Ishikawa (cell line): ENCODE results near the gene RFTN1.

Source experiments
- CEBPB ChIP-seq: IDR thresholded peaks from 2 replicates; pipeline ENCODE4 v1.6.1; 2012
- CREB1 ChIP-seq: IDR thresholded peaks from 2 replicates; pipeline ENCODE4 v1.6.1; 2012; ENCODE audit warnings: low read depth
- EGR1 ChIP-seq: IDR thresholded peaks from 2 replicates; pipeline ENCODE4 v1.6.1; 2012
- EP300 ChIP-seq: IDR thresholded peaks from 2 replicates; pipeline ENCODE4 v1.6.1; 2012; ENCODE audit warnings: borderline replicate concordance
- FOXM1 ChIP-seq: IDR thresholded peaks from 2 replicates; pipeline ENCODE4 v1.6.1; 2012; ENCODE audit warnings: low read depth, borderline replicate concordance
- MAX ChIP-seq: IDR thresholded peaks from 2 replicates; pipeline ENCODE4 v1.6.1; 2012
- NFIC ChIP-seq: IDR thresholded peaks from 2 replicates; pipeline ENCODE4 v1.6.1; 2012
- RAD21 ChIP-seq: IDR thresholded peaks from 2 replicates; pipeline ENCODE4 v1.6.1; 2012; ENCODE audit warnings: low read depth
- TAF1 ChIP-seq: IDR thresholded peaks from 2 replicates; pipeline ENCODE4 v1.6.1; 2012; ENCODE audit warnings: low read depth, mild to moderate bottlenecking
- TCF12 ChIP-seq: IDR thresholded peaks from 2 replicates; pipeline ENCODE4 v1.6.1; 2012; ENCODE audit warnings: low read depth
- TEAD4 ChIP-seq: IDR thresholded peaks from 2 replicates; pipeline ENCODE4 v1.6.1; 2012
- YY1 ChIP-seq: IDR thresholded peaks from 2 replicates; pipeline ENCODE4 v1.6.1; 2012; ENCODE audit warnings: low read depth
- ZBTB7A ChIP-seq: IDR thresholded peaks from 2 replicates; pipeline ENCODE4 v1.6.1; 2012; ENCODE audit warnings: low read depth
- TF ChIP-seq, protein P1 (sequence below): IDR thresholded peaks from 2 replicates; pipeline ENCODE4 v1.6.1; 2012
- TF ChIP-seq, protein P2 (sequence below): IDR thresholded peaks from 2 replicates; pipeline ENCODE4 v1.6.1; 2012; ENCODE audit warnings: low read depth, mild to moderate bottlenecking

RFTN1 gene

DNA sequence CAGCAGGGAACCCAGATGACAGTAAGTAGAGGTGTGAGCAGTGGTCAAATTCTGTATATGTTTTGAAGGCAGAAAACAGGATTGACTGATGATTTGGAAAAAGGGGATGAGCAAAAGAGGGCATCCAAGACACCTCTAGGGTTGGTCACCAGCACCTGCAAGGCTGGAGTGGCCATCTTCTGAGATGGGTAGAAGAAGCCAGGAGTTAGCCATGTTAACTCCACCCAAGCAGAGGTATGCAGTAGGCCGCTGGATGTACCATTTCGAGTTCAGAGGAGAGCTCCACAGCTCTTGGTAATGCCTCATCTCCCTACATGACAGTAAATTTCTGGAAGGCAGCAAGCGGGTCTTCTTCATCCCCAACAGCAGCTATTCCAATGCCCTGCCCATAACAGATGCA is 7.0 kb downstream of the RFTN1 start:
- TF ChIP-seq TAF1 (no peak), FOXM1 (no peak)
- TF ChIP-seq, protein P1, sequence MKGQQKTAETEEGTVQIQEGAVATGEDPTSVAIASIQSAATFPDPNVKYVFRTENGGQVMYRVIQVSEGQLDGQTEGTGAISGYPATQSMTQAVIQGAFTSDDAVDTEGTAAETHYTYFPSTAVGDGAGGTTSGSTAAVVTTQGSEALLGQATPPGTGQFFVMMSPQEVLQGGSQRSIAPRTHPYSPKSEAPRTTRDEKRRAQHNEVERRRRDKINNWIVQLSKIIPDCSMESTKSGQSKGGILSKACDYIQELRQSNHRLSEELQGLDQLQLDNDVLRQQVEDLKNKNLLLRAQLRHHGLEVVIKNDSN, result no peak

DNA sequence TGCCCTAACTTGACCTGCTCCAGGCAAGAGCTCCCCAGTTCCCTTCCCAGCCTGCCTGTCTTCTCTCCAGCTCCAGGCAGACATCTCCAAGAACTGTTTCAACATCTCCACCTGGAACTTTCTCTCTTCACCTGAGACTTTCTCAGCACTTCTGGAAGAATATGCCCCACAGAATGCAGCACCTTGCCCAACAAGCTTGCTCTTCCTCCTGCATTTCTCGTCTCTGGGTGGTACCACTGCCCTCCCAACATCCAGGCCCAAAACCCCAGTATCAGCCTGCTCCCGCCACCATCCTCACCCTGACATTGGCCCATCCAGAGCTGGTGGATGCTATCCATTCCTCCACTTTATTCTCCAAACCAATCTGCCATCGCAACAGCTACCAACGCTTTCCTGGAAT is 8.8 kb downstream of the RFTN1 start:
- no peak for TF ChIP-seq TAF1
- TF ChIP-seq, protein P1, result no peak
- TF ChIP-seq EGR1, result no peak
- TF ChIP-seq, protein P2, sequence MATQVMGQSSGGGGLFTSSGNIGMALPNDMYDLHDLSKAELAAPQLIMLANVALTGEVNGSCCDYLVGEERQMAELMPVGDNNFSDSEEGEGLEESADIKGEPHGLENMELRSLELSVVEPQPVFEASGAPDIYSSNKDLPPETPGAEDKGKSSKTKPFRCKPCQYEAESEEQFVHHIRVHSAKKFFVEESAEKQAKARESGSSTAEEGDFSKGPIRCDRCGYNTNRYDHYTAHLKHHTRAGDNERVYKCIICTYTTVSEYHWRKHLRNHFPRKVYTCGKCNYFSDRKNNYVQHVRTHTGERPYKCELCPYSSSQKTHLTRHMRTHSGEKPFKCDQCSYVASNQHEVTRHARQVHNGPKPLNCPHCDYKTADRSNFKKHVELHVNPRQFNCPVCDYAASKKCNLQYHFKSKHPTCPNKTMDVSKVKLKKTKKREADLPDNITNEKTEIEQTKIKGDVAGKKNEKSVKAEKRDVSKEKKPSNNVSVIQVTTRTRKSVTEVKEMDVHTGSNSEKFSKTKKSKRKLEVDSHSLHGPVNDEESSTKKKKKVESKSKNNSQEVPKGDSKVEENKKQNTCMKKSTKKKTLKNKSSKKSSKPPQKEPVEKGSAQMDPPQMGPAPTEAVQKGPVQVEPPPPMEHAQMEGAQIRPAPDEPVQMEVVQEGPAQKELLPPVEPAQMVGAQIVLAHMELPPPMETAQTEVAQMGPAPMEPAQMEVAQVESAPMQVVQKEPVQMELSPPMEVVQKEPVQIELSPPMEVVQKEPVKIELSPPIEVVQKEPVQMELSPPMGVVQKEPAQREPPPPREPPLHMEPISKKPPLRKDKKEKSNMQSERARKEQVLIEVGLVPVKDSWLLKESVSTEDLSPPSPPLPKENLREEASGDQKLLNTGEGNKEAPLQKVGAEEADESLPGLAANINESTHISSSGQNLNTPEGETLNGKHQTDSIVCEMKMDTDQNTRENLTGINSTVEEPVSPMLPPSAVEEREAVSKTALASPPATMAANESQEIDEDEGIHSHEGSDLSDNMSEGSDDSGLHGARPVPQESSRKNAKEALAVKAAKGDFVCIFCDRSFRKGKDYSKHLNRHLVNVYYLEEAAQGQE, result no peak
- no peak for TF ChIP-seq TCF12
- no peak for TF ChIP-seq EP300
- TF ChIP-seq ZBTB7A, result no peak
- TF ChIP-seq RAD21, result no peak
- TF ChIP-seq NFIC, result no peak
- TF ChIP-seq YY1, result no peak
- no peak for TF ChIP-seq CEBPB
- no peak for TF ChIP-seq MAX
- no peak for TF ChIP-seq CREB1
- no peak for TF ChIP-seq FOXM1
- no peak for TF ChIP-seq TEAD4

GRCh38 chr3:16504242-16504641 is 9.3 kb downstream of the RFTN1 start:
- TF ChIP-seq ZBTB7A (no peak), EP300 (no peak), YY1 (no peak), CREB1 (no peak), CEBPB (no peak), NFIC (no peak), EGR1 (no peak), TCF12 (no peak), MAX (no peak), TEAD4 (no peak)
- TF ChIP-seq, protein P1, result no peak

DNA sequence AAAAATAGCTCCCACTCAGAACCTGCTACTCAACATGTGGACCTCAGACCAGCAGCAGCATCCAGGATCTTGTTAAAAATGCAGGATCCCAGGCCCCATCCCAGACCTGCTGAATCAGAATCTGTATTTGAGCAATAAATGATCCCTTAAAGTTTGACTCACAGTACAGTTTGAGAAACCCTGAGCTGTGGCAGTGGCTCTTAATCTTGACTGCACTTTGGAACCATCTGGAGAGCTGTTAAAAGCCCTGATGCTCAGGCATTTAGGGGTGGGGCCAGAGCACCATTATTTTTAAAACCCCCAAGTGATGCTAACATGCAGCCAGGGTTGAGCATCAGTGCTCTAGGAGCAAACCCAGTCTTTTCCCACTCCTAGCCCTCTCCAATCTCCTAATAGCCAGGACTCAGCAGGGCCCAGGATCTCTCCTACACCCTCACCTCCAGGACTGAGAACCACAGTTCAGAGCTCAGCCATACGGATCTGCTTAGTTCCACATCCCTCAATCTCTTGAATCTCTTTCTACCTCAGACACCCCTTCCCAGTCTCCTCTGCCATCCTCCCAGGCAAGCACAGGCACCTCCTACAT is 10.2 kb downstream of the RFTN1 start:
- TF ChIP-seq, protein P2, result no peak
- TF ChIP-seq CREB1 (no peak), NFIC (no peak), EP300 (no peak), YY1 (no peak), TAF1 (no peak), ZBTB7A (no peak), EGR1 (no peak), RAD21 (no peak), FOXM1 (no peak), MAX (no peak), CEBPB (no peak), TEAD4 (no peak), TCF12 (no peak)
- TF ChIP-seq, protein P1, result no peak

DNA sequence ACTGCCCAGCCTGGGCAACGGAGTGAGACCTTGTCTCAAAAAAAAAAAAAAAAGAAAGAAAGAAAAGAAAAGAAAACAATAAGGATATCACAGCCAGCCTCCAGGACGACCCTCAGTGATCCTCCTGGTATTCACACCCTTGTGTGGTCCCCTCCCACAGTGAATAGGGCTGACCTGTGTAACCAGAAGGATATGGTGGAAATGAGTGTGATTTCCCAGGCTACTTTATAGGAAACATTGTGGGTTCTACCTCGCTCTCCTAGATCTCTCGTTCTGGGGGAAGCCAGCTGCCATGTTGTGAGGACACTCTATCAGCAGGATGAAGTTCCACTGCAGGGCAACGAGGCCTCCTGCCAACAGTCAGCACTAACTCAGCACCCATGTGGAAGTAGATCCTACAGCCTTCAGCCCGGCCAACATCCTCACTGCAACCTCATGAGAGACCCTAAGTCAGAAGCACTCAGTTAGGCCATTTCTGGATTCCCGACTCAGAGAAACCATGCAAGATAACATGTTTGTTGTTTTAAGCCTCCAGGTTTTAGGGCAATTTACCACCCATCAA is 11.1 kb downstream of the RFTN1 start:
- no peak for TF ChIP-seq EGR1
- no peak for TF ChIP-seq TEAD4
- no peak for TF ChIP-seq MAX
- TF ChIP-seq TAF1, result no peak
- TF ChIP-seq YY1, result no peak
- no peak for TF ChIP-seq TCF12
- no peak for TF ChIP-seq CREB1
- TF ChIP-seq CEBPB, result no peak
